Left lung (tissue), 10 donors: ENCODE results near the gene MOV10L1. TPM values are rescaled to one million over a fixed set of nuclear protein-coding genes. Genes with fewer than 3 reads are reported as not detected.
A peak's percentile ranks its signal among the peaks of the same experiment; 100 is the strongest.

Source experiments
- ATAC-seq: fragments of 200-7000 bp; cut with Tn5 transposase; one replicate; pipeline ENCODE4 v1.9.1; 2020; ENCODE audit warnings: moderate library complexity
- DNase-seq, 4 donors: peaks; one replicate each; pipeline ENCODE4 v3.0.0-alpha.2; 2013 to 2020
- H3K27ac ChIP-seq, 2 donors: fragments of 200-600 bp; sonication (generic) in 1 of 2; one replicate each; pipeline versions ENCODE4 v1.5.0 to v1.8.0; 2020 to 2021
- H3K27me3 ChIP-seq, 2 donors: fragments of 200-600 bp; sonication (generic) in 1 of 2; one replicate each; pipeline versions ENCODE4 v1.5.0 to v1.8.0; 2020 to 2021
- H3K36me3 ChIP-seq, 2 donors: fragments of 200-600 bp; sonication (generic) in 1 of 2; one replicate each; pipeline versions ENCODE4 v1.5.0 to v1.8.0; 2020 to 2021
- H3K4me1 ChIP-seq, 2 donors: fragments of 200-600 bp; one replicate each; pipeline ENCODE4 v1.8.0; 2021
- H3K4me3 ChIP-seq, 2 donors: fragments of 200-600 bp; sonication (generic) in 1 of 2; one replicate each; pipeline versions ENCODE4 v1.5.0 to v1.8.0; 2020 to 2021; ENCODE audit warnings: mild to moderate bottlenecking in 1 of 2
- H3K9me3 ChIP-seq, 2 donors: fragments of 200-600 bp; sonication (generic) in 1 of 2; one replicate each; pipeline versions ENCODE4 v1.5.0 to v1.8.0; 2020 to 2021
- CTCF ChIP-seq, 2 donors: fragments of 200-600 bp; sonication (generic) in 1 of 2; IDR thresholded peaks; one replicate each; pipeline versions ENCODE4 v1.5.0 to v1.8.0; 2021; ENCODE audit warnings: antibody characterized with exemption in 2 of 2
- intact Hi-C, 2 donors: fragments of 100-400 bp; cut with DNase I; formaldehyde crosslinking; loops; one replicate each; pipeline versions ENCODE4 v1.11.2 to v1.14.2; 2022
- polyA plus RNA-seq, 6 donors: library from polyadenylated mRNA; unstranded; fragments of 120-200 nt; gene quantifications; one replicate each; pipeline ENCODE4 v1.2.1, GENCODE V29; 2013; ENCODE audit not compliant: insufficient read length in 6 of 6
- total RNA-seq, 2 donors: library from RNA; stranded (reverse); fragmentation: NEBNext Ultra II Directional; extraction: Animal tissue kit (Norgen Biotek cat#: 25700); gene quantifications; one replicate each; pipeline ENCODE4 v1.2.1, GENCODE V29; 2021
- donor health status: DM: no; HTN: yes; CAD: no.
- donor health status: DM: no; HTN: no; CAD: no.

Gene MOV10L1
- total and polyA plus RNA-seq, 8 donors, result 0.37 to 4.7 (median 2.2) TPM

- Histone ChIP-seq H3K27ac (peak overlapping the region; percentile 88 to 99), H3K4me3 (peak overlapping the region; percentile 25 to 37), H3K36me3 (peaks cover 0 to 25% of the 10 kb centered on the region in 2 donors), H3K9me3 (no peaks in the 10 kb centered on the region), H3K27me3 (no peaks in the 10 kb centered on the region), H3K4me1 (peaks cover 11 to 69% of the 10 kb centered on the region in 2 donors)
- DNase-seq (peak in 3 of 4 donors; percentile 74 to 96 (median 89)), ATAC-seq (peak; percentile 87)
- peak; percentile 12 to 20 for TF ChIP-seq CTCF (IDR thresholded peaks at IDR 0.05)
- intact Hi-C loops, result no loop called here
These were observed 100.6 kb downstream of the MOV10L1 start for GRCh38 chr22:50190182-50190940.

GRCh38 chr22:50190941-50191741, 101.3 kb downstream of the MOV10L1 start:
- no peaks in the 10 kb centered on the region for H3K27me3 ChIP-seq
- H3K27ac ChIP-seq, result peak overlapping the region; percentile 88 to 99
- H3K9me3 ChIP-seq, result no peaks in the 10 kb centered on the region
- peaks cover 10 to 68% of the 10 kb centered on the region in 2 donors for H3K4me1 ChIP-seq
- peak overlapping the region; percentile 25 to 37 for H3K4me3 ChIP-seq
- peak; percentile 3 for ATAC-seq
- H3K36me3 ChIP-seq, result peaks cover 0 to 33% of the 10 kb centered on the region in 2 donors
- DNase-seq, result peak in 2 of 4 donors; percentile 79 to 91
- intact Hi-C loops, result no loop called here
- no peak for TF ChIP-seq CTCF (IDR thresholded peaks at IDR 0.05)

DNA sequence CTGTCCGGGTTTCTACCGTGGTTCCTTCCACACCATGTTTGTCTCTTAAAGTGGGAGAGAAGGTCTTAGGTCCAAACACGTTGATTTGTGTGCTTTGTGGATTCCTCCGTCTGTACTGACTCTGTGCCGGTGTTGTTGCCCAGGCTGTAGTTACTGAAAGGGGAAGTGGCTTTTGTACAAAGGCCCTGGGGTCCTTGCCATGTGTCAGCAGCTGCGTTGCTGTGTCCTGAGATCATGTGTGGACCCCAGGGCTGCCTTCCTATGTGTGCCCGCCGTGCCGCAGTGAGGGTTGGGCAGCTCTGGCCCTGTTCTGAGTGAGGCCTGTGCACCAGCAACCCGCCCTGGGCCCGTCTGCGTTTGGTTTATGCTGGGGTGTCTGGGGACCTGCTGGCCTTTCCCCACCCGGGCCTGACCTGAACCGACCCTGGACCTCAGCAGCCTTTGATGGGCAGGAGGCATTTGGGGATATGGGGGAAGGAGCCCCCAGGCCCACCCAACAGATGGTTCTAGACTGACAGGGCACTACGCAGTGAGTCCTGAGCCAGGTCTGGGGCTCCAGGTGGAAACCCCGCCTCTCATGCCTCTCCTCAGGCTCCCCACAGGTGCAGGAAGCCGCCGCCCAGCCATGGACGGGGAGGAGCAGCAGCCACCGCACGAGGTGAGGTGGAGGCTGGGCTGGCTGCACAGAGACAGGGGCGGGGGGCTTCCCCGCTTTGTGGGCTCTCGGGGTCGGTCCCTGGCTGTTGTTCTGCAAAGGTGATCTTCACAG, 102.8 kb downstream of the MOV10L1 start:
- DNase-seq (peak in 1 of 4 donors; percentile 76), ATAC-seq (no peak)
- Histone ChIP-seq H3K4me1 (peaks cover 10 to 55% of the 10 kb centered on the region in 2 donors), H3K4me3 (peak overlapping the region in 1 of 2 donors; percentile 37), H3K9me3 (no peaks in the 10 kb centered on the region), H3K27ac (peak overlapping the region; percentile 44 to 99), H3K27me3 (no peaks in the 10 kb centered on the region), H3K36me3 (peaks cover 0 to 48% of the 10 kb centered on the region in 2 donors)
- TF ChIP-seq CTCF (IDR thresholded peaks at IDR 0.05), result no peak
- intact Hi-C loops, result no loop called here

DNA sequence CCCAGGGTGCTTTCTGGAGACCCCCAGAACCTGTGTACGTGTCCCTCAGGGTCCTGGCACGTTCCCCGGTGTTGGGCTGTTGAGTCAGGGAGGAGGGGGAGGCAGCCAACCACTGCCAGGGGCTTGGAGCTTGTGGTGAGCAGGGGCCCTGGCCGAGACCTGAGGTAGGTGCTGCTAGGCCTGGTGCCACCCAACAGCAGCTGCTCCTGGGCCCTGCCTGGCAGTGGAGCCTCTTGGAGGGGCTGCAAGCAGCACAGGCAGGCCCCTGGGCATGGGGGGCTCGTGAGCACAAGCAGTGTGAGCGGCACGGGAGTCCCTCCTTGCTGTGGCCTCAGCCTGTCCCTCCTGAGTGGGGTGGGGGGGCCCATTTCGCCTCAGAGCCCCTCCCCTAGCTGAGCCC, 103.8 kb downstream of the MOV10L1 start:
- peak overlapping the region in 1 of 2 donors; percentile 99 for H3K27ac ChIP-seq
- TF ChIP-seq CTCF (IDR thresholded peaks at IDR 0.05), result no peak
- DNase-seq (no peak), ATAC-seq (no peak)
- H3K27me3 ChIP-seq, result no peaks in the 10 kb centered on the region
- no peaks in the 10 kb centered on the region for H3K9me3 ChIP-seq
- H3K36me3 ChIP-seq, result peaks cover 0 to 58% of the 10 kb centered on the region in 2 donors
- intact Hi-C loops, result no loop called here
- H3K4me1 ChIP-seq, result peaks cover 10 to 45% of the 10 kb centered on the region in 2 donors
- no peak overlapping the region for H3K4me3 ChIP-seq
